Activated T-helper 17 cell treated with anti-CD3 and anti-CD28 coated beads, Interleukin-2, amount 50 U/mL, for 72 hours (primary cell): Measurements from ENCODE around the gene AURKAIP1. TPM values are rescaled to one million over a fixed set of nuclear protein-coding genes. Genes with fewer than 3 reads are reported as not detected.

Source experiments
- ATAC-seq: fragments of 150-1000 bp; cut with Tn5 transposase; replicated peaks from 2 replicates; pipeline ENCODE4 v1.10.0; 2021; ENCODE audit warnings: mild to moderate bottlenecking, moderate library complexity
- H3K27ac Mint-ChIP-seq: one replicate; pipeline ENCODE4 v1.8.0; 2022; ENCODE audit warnings: mixed read lengths
- H3K27me3 Mint-ChIP-seq: one replicate; pipeline ENCODE4 v1.8.0; 2022; ENCODE audit warnings: mixed read lengths
- H3K36me3 Mint-ChIP-seq: one replicate; pipeline ENCODE4 v1.8.0; 2022; ENCODE audit warnings: low read depth, mild to moderate bottlenecking, mixed read lengths
- H3K4me1 Mint-ChIP-seq: one replicate; pipeline ENCODE4 v1.8.0; 2022; ENCODE audit warnings: mixed read lengths
- H3K4me3 Mint-ChIP-seq: one replicate; pipeline ENCODE4 v1.8.0; 2022; ENCODE audit warnings: mild to moderate bottlenecking, mixed read lengths
- H3K9me3 Mint-ChIP-seq: one replicate; pipeline ENCODE4 v1.8.0; 2022; ENCODE audit warnings: mixed read lengths
- total RNA-seq, 2 donors: library from RNA; stranded (reverse); gene quantifications; one replicate each; pipeline ENCODE4 v1.2.3, GENCODE V29; 2022

The AURKAIP1 gene
- total RNA-seq, 2 donors from 2014 or later: 93.3 to 163 TPM

DNA sequence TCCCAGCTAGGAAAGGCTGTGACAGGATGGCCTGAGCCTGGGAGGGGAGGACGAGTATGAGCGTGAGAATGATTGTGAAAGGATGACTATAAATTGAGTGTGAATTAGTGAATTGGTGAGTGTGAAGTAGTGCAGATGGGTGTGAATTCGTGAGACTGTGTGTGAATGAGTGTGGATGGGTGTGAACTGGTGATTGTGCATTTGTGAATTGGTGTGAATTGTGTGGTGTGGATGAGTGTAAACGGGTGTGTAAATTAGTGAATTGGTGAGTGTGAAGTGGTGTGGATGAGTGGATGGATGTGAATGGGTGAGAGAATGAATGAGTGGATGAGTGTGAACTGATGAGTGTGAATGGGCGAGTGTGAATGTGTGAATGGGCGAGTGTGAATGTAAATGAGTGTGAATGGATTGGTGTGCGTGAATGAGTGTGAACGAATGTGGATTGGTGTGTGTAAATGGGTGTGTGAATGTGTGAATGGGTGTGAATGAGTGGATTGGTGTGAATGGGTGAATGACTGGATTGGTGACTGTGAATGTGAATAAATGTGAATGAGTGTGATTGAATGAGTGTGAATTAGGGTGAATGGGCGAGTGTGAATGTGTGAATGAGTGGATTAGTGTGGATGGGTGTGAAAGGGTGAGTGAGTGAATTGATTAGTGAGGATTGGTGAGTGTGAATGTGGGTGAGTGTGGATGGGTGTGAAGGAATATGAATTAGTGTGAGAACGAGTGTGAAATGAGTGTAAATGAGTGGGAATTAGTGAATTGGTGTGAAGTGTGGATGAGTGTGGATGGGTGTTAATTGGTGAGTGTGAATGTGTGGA is 8.9 kb downstream of the AURKAIP1 start:
- Mint-ChIP-seq H3K27me3 (no peaks in the 10 kb centered on the region), H3K36me3 (no peaks in the 10 kb centered on the region), H3K4me1 (peaks cover under 1% of the 10 kb centered on the region), H3K4me3 (no peak overlapping the region), H3K27ac (no peak overlapping the region), H3K9me3 (no peaks in the 10 kb centered on the region)
- no peak for ATAC-seq

DNA sequence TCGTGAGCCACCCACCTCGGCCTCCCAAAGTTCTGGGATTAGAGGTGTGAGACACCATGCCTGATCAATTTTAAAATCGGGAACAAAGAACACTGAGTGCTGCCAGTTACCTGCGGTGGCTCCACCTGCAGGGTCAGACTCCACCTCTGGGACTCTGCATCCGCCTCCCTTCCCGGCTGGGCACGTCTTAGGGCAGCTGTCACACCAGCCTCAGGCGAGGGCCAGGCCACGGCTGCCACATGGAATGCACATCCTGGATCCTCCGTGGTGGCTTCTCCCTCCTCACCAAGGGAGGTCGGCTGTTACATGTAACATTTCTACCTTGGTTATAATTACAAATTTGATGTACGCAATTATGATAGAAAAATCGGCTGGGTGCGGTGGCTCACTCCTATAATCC is 10.7 kb downstream of the AURKAIP1 start:
- Mint-ChIP-seq H3K9me3 (no peaks in the 10 kb centered on the region), H3K27ac (no peak overlapping the region), H3K27me3 (no peaks in the 10 kb centered on the region), H3K4me1 (peaks cover 6% of the 10 kb centered on the region), H3K4me3 (no peak overlapping the region), H3K36me3 (no peaks in the 10 kb centered on the region)
- ATAC-seq: no peak

DNA sequence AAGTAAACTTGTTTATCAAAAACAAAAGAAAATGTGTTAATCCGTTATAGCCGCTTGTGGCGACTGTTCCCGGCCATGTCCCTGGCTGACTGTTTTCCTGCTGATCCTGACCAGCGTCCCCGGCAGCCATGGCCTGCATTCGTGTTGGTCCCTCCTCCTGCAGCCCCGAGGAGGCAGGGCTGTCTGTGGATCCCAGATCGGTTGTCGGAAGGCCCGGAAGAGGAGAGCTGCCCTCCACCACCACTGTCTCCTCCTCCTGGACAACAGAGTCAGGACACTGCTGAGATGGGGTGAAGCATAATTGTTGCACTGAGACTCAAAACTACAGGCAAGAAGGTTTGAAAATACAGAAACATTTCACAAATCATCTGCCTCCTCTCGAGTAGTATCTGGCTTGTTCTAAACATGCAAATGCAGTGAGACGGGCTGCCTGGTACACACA is 13.0 kb downstream of the AURKAIP1 start:
- H3K27ac Mint-ChIP-seq: no peak overlapping the region
- ATAC-seq: no peak
- H3K27me3 Mint-ChIP-seq: no peaks in the 10 kb centered on the region
- no peaks in the 10 kb centered on the region for H3K9me3 Mint-ChIP-seq
- no peak overlapping the region for H3K4me3 Mint-ChIP-seq
- peaks cover 6% of the 10 kb centered on the region for H3K4me1 Mint-ChIP-seq
- no peaks in the 10 kb centered on the region for H3K36me3 Mint-ChIP-seq

DNA sequence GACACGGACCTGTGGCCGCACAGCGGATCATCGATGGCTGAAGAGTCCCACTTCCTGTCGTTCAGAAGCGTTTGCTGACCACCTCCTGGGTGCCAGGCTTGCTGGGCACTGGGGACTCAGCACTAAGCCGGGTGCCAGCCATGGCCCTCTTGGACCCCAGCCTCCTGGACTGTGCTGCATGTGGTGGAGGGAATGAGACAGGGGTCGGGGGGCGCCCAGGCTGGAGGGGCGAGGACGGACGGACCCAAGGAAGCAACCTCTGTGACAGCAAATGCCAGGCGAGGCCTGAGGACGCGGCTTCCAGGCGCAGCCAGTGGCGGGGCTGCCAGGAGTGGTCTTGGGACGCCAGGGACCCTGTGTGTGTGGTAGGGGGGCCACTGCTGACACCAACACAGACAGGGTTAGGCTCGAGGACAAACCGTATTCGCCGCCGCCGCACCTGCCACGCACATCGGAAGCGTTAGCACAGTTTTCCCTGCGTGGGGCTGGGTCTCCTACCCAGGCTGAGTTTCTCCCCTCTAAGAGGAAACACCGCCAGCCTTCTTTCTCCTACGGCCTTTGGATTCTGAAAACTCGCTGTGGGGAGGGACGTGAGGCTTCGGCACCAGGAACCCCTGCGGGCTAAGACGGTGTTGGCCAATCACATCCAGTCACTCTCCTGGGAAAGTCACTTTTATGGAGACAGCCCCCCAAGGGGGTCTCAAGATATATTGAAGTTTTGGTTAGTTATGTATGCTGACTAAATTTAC is 13.6 kb downstream of the AURKAIP1 start:
- H3K36me3 Mint-ChIP-seq: no peaks in the 10 kb centered on the region
- no peak overlapping the region for H3K4me3 Mint-ChIP-seq
- H3K4me1 Mint-ChIP-seq: peaks cover 6% of the 10 kb centered on the region
- no peaks in the 10 kb centered on the region for H3K9me3 Mint-ChIP-seq
- H3K27me3 Mint-ChIP-seq: no peaks in the 10 kb centered on the region
- H3K27ac Mint-ChIP-seq: no peak overlapping the region
- ATAC-seq: no peak

DNA sequence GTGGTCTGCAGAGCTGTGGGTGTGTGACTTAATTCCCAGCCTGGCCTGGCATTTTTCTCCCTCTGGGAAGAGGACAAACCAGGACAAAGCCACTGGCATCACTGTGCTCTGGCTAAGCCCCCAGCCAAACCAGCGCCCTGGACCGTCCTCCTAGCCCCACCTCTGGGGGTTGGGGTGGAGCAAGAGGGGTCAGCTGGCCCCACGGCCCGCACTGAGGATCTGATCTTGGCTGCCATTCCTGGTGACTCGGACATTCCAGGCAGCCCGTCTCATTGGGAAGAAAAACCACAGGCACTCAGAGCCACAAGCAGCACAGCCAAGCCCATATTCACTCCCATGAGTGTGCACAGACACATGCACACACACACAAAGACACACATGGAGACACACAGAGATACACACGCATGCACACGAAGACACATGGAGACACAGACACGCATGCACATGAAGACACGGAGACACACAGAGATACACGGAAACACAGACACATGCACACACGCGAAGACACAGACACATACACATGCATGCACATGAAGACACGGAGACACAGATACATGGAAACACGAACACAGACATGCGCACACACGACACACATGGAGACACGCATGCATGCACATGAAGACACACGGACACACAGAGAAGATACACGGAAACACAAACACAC is 14.4 kb downstream of the AURKAIP1 start:
- Mint-ChIP-seq H3K36me3 (no peaks in the 10 kb centered on the region), H3K27ac (no peak overlapping the region), H3K9me3 (no peaks in the 10 kb centered on the region), H3K4me3 (no peak overlapping the region), H3K27me3 (no peaks in the 10 kb centered on the region), H3K4me1 (peaks cover 6% of the 10 kb centered on the region)
- no peak for ATAC-seq

DNA sequence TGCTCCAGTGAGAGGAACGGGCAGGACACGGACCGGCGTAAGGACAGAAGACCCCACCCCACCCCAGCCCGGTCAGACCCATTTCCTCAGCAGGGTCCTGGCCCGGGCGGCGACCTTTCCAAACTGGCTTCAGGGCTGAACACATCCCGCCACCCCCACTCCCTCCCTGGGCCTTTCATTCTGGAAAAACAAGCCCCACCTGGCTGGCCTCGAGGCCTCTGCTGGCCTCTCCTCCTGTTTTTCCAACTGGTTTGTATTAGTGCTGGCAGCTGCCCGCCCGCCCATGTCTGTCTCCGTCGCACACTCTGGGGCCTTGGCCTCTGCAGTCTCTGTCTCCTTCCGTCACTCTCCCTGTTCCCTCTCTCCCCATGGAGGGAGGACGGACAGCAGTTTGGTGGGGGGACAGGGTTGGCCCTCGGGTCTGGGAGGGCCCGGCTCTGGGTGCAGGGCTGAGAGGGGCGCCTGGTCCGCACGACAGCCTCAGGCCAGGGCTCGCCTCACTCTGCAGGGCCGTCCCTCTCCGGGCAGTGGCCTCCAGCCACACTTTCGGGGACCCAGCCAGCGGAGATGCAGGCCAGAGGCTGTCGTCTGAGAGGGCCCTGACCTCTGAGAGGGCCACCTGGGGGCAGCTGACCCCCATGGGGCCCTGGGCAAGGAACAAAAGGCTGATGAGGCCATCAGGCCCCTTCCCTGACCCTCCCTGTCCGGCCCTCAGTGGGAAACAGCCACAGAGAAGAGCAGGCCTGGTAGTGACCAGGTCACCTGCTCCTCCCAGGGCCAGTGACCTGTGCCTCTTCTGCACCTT is 15.1 kb downstream of the AURKAIP1 start:
- Mint-ChIP-seq H3K27ac (no peak overlapping the region), H3K4me1 (peaks cover 6% of the 10 kb centered on the region), H3K36me3 (no peaks in the 10 kb centered on the region), H3K9me3 (no peaks in the 10 kb centered on the region), H3K4me3 (no peak overlapping the region), H3K27me3 (no peaks in the 10 kb centered on the region)
- ATAC-seq: no peak

DNA sequence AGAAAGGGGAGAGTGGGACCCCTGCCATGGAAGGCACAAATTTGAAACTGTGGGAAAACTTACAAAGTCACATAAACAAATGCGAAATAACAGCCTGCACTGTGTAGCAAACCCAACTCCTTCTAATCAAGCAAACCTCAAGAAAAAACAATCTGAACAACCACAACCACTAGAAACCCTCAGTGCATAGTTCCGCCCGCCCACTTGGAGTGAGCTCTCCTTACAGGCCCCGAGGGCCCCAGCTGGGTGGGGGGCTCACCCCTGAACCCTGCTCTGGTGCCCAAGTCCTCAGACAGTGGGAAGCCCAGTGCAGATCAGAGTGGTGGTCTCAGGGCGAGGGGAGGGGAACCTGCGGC is 15.7 kb downstream of the AURKAIP1 start:
- Mint-ChIP-seq H3K9me3 (no peaks in the 10 kb centered on the region), H3K27me3 (peaks cover under 1% of the 10 kb centered on the region), H3K36me3 (no peaks in the 10 kb centered on the region), H3K27ac (no peak overlapping the region), H3K4me3 (peak overlapping the region; percentile 12), H3K4me1 (peaks cover 6% of the 10 kb centered on the region)
- ATAC-seq: peak; percentile 59

DNA sequence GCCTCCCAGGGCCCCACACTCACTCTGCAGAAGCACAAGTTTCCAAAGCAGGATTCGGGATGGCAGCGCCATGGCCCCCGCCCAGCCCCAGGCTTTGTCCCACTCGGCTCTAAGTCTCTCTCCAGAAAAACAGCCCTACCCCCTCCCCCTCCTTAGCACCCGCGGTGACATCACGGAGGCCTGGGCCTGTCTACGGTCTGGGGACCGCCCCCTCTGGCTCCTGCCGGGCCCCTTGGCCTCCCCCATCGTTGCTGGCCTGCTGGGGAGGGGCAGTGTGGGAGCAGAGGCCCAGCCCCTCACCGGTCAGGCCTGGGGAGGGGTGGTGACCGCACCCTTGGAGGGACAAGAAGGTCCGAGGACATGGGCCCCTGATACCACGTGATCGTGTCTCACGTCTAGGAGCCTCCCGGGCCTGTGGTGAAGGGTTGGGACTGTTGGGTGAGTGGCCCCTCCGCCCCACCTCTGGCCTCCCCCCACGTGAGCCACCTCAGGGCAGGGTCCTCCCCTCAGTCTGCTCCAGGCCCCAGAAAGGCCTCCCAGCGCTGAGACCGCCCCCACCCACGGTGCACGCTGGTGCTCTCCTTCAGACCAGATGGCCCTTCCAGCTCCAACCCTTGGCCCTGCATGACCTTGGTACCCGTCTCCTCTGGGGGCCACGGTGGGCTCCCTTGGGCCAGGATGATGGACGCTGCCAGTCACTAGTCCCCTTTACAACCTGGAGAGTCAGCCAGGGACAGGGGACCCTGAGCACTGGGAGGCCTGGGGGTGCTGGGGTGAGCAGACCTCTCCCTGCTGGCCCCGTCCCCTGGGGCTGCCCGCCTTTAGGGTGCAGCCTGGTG is 16.4 kb downstream of the AURKAIP1 start, which contains the start of gene MXRA8:
TSS of gene MXRA8 (minus strand) at position 123 of the 839 bp plus-strand sequence. CDS start at position 72, 51 bp downstream.
- Mint-ChIP-seq H3K36me3 (no peaks in the 10 kb centered on the region), H3K4me3 (peak within 1 kb of the TSS; percentile 12), H3K4me1 (peaks cover 6% of the 10 kb centered on the region), H3K27ac (no peak within 1 kb of the TSS), H3K9me3 (no peaks in the 10 kb centered on the region), H3K27me3 (peaks cover 2% of the 10 kb centered on the region)
- ATAC-seq: peak; percentile 32

DNA sequence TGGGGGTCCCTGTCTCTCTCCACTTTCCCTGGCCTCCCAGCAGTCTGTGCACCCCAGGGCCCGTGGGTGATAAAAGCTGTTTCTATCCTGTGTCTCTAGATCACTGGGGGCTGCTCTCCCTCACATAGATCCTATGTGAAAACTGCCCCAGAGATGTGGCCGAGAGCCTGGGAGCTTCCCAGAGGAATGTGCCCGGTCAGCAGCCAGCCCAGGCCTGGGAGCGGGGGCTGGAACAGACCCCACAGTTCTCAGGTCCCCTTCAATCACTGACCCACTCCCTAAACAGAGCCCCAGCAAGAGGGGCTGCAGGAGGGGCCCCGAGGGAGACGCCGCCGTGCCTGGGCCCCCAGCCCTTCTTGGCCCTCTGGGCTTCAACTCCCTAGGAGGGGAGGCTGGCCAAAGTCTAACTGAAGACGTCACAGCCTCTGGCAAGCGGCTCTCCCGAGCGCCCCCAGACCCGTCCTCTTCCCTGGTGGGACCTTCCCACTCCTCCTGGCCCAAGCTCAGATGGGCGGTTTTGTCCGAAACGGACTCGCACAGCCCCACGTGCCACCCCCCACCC is 17.1 kb downstream of the AURKAIP1 start:
- Mint-ChIP-seq H3K27ac (no peak overlapping the region), H3K36me3 (no peaks in the 10 kb centered on the region), H3K4me1 (peaks cover 6% of the 10 kb centered on the region), H3K27me3 (peaks cover 2% of the 10 kb centered on the region), H3K4me3 (no peak overlapping the region), H3K9me3 (no peaks in the 10 kb centered on the region)
- ATAC-seq: no peak

DNA sequence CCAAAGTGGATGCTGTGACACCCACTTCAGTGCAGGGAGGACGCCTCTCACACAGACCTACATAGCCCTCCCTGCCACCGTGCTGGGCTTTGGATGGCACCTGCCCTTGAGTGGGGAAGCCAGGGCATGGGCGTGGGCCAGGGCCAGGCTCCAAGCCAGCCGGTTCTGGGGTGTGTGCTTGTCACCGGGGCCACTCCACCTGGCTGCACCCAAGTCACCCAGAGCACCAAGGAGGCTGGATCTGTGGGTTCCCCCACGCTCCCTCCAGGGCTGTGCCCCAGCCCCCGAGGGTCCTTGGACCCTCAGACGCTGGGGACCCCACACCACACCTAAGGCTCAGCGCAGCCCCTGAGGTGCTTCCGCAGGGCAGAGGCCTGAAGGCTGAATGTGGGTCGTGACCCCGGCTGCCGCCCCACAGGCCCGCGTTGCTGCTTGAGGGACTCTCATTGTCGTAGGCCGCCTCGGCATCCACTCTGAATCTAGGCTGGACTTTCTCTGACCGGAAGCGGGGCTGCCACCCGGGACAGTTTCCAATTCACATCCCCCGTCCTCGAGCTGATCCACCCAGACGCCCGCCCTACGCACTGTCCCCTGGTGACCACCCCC is 18.1 kb downstream of the AURKAIP1 start:
- Mint-ChIP-seq H3K4me3 (no peak overlapping the region), H3K36me3 (no peaks in the 10 kb centered on the region), H3K9me3 (no peaks in the 10 kb centered on the region), H3K4me1 (peaks cover 12% of the 10 kb centered on the region), H3K27me3 (peaks cover 10% of the 10 kb centered on the region), H3K27ac (no peak overlapping the region)
- ATAC-seq: no peak

DNA sequence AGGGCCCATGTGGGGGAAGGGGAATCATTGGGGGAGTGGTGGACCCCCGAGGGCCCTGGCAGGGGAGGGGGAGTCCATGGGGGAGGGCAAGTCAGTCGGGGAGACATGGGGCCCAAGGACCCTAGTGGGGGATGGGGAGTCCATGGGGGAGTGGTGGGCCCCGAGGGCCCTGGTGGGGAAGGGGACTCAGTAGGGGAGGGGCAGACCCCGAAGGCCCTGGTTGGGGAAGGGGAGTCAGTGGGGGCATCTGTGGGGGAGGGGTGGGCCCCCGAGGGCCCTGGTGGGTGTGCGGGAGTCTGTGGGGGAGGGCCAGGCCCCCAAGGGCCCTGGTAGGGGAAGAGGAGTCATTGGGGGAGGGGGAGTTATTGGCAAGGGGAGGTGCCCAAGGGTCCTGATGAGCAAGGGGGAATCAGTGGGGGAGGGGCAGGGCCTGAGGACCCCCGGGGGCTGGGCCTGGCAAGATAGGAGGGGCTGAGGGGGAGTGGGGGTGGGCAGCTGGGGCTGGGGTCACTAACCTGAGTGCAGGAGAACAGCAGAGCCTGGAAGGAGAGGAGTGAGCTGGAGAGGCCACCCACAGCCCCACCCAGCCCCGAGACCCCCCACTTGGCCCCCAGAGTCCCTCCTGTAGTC is 18.7 kb downstream of the AURKAIP1 start:
- Mint-ChIP-seq H3K4me3 (no peak overlapping the region), H3K9me3 (no peaks in the 10 kb centered on the region), H3K27me3 (peaks cover 10% of the 10 kb centered on the region), H3K36me3 (no peaks in the 10 kb centered on the region), H3K4me1 (peaks cover 12% of the 10 kb centered on the region), H3K27ac (no peak overlapping the region)
- ATAC-seq: no peak

DNA sequence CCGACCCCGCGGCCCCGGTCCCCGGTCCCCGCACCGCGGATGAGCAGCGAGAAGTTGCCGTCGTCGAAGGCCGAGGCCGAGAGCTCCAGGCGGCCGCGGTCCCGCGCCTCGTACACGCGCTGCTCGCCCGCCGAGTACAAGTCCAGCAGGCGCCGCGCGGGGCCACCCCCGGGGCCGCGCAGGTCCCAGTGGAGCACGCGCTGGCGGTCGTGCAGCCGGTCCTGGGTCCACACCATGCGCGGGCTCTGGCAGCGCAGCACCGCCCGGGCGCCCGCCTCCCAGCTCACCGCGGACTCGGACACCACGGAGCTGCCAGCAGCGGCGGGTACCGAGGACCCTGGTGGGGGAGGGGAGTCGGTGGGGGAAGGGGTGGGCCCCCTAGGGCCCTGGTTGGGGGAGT is 19.6 kb downstream of the AURKAIP1 start:
- no peak overlapping the region for H3K27ac Mint-ChIP-seq
- H3K36me3 Mint-ChIP-seq: no peaks in the 10 kb centered on the region
- no peaks in the 10 kb centered on the region for H3K9me3 Mint-ChIP-seq
- H3K27me3 Mint-ChIP-seq: peaks cover 10% of the 10 kb centered on the region
- H3K4me3 Mint-ChIP-seq: no peak overlapping the region
- ATAC-seq: peak; percentile 23
- H3K4me1 Mint-ChIP-seq: peaks cover 6% of the 10 kb centered on the region
